ENCODE measurements around the gene PLCG1.

PLCG1 gene

DNA sequence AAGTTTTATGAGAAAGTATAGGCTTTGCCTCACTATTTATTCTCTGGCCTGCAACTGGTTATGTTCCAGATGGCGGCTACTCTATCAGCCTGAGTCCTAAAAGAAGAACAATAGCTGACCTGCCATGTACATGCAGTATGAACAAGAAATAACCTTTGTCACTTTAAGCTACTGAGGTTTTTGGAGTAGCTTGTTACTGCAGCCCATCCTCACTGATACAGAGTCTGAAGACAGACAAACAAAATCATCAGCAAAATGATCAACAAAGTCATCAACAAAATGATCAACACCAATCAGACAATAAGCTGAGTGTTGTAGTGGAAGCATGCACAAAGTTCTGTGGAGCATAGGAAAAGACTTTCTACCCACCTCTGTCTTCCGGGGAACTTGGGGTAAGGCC is 82.5 kb downstream of the PLCG1 start:
- DNase-seq = no peak

DNA sequence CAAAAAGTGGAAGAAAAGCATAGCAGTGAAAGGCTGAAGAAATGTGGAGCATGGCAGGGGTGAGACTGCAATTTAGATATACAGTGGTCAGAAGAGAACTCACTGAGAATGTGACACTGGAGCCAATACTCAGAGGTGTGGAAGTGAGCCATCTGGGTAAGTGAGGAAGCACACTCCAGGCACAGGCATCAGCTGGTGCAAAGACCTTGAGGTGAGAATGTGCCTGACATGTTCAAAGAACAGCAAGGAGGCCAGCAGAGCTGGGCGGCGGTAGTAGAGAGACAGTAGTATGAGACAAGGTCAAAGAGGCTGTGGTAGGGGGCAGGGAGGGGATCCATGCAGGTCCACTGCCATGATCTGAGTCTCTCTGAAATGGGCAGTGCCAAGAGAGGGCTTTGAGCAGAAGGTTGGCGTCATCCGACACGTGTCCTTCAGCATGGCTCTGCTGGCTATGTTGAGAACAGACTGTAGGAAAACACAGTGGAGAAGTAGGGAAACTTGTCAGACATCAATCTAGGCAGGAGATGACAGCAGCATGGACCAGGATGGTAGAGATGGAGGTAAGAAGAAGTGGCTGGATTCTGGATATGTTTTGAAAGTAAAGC is 84.4 kb downstream of the PLCG1 start:
- no peak for DNase-seq

DNA sequence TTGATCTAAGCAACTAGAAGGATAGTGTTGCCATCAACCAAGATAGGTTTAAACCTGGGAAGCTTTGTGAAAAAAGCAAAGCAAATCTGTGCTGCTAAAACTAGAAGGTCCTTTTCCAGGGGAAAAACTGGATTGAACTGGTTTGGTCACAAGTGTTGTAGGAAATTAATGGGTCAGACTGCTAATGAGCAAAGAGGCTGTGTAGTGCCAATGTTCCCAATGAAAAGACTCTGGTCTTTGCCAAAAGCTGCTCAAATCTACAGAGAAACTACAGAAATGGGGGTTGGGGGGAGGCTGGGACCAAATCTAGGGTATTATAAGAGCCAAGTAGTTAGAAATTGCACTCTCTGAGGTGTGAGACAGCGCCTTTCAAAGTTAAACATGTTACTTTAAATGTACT is 85.0 kb downstream of the PLCG1 start:
- peak; percentile 64 for DNase-seq

DNA sequence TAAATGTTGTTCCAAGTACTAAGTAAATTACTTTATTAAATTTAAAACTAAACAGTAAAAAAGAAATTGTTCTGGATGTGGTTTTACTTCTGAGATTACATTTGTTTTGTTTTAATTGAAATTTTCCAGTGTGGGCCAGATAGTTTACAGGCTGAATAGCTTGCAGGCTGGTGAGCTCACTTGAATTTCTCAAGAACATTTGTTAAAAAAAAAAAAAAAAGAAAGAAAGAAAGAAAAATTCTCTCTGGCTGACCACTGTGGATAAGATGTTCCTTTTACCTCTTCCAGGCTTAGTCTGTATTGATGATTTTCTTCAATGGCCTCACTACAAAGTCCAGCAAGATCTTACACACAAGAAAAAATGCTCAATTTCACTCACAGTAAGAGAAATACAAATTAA is 85.4 kb downstream of the PLCG1 start:
- no peak for DNase-seq

DNA sequence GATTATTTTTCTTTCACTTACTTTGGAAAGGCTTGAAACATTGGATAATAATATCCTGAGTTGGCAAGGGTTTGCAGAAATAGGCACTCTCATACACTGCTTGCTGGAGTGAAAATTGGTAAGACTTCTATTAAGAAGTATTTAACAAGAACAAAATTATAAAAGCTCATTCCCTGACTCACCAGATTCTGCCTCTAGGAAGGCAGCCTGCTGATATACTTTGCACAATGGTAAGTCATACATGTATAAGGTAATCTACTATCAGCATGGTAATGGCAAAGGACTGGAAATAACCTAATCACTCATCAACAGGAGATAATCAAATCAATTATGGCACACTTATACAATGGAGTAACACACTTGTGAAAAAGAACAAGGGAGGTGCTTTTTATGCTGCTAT is 85.8 kb downstream of the PLCG1 start:
- DNase-seq = no peak

DNA sequence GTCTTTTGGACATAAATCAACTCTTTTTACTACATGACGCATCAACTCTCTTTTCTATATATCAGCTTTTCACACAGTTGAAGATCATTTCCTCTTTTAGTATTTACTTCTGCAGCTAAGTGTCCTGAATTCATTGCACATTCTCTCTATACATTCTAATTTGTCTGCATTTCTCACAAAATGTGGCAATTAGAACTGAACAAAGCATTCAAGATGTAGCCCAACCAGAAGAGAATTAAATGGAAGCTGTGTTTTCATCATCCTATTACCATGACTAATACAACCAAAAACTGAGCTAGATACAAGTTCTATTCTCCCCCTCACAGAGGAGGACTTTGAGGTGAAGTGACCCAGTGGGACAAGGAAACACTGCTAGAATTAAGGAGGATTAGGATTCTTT is 86.9 kb downstream of the PLCG1 start:
- no peak for DNase-seq

DNA sequence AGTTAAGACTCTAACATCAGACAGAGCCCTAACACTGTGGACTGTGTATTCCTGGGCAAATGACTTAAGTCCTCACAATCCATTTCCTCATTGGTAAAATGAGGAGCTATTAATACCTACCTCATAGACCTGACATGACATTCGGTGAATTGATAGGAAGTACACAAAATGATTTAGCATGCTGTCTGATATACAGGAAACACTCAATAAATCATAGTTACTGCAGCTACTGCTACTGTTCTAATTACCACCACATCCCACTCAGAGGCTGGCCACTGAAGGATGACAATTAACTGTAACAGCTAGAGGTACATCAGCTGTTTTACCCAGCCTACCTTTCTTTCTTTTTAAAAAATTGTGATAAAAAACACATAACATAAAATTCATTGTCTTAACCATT is 87.7 kb downstream of the PLCG1 start:
- DNase-seq = no peak

DNA sequence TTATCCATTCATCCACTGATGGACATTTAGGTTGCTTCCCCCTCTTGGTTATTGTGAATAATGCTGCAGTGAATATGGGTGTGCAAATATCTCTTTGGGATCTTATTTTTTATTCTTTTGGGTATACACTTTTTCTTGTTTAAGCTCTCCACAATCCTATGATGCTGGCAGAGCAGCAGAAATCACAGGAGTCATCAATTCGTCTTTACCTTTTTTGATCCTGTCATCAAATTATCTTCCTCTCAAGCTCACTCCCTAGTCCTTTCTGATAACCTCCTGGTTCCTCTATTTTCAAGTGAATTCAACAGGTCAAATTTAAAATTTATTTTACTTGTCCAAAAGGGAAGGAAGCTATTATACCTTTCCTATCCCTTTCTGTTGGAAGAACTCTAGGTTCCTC is 89.1 kb downstream of the PLCG1 start:
- no peak for DNase-seq

All from NCI-H446 treated with DMSO at 0.1 percent for 48 hours (cell line).